Cardiac muscle cell (in vitro differentiated cells and primary cell): ENCODE data around the gene GTF2IRD1. TPM values are rescaled to one million over a fixed set of nuclear protein-coding genes. Genes with fewer than 3 reads are reported as not detected.
"Not testable (repeated sequence)": the region's sequence is repeated elsewhere in the genome, so short reads cannot be mapped to it uniquely, and the experiment has no call there.

Experiments used
- DNase-seq, 2 donors: peaks; one replicate each; pipeline versions ENCODE4 v3.0.0 to v3.0.0-alpha.2; 2010 to 2017; ENCODE audit warnings: low read depth in 1 of 2, low spot score in 1 of 2
- H3K27ac ChIP-seq: fragments of 200-600 bp; sonication (generic); 2 replicates; pipeline ENCODE4 v1.5.1; 2016
- H3K27me3 ChIP-seq: fragments of 200-600 bp; sonication (generic); 2 replicates; pipeline ENCODE4 v1.6.0; 2016; ENCODE audit warnings: control low read depth
- H3K36me3 ChIP-seq: fragments of 200-600 bp; sonication (generic); 2 replicates; pipeline ENCODE4 v1.5.1; 2016; ENCODE audit warnings: control low read depth
- H3K4me1 ChIP-seq: fragments of 200-600 bp; sonication (generic); 2 replicates; pipeline ENCODE4 v1.8.1; 2017; ENCODE audit warnings: low read depth, mild to moderate bottlenecking, mixed run types
- H3K4me3 ChIP-seq: fragments of 200-600 bp; sonication (generic); 2 replicates; pipeline ENCODE4 v1.5.1; 2016; ENCODE audit warnings: mild to moderate bottlenecking
- H3K9me3 ChIP-seq: fragments of 200-600 bp; sonication (generic); 2 replicates; pipeline ENCODE4 v1.5.1; 2017; ENCODE audit warnings: low read depth, mild to moderate bottlenecking, control low read depth
- CTCF ChIP-seq: IDR thresholded peaks from 2 replicates; pipeline ENCODE4 v1.5.1; 2012; ENCODE audit warnings: low read depth, mild to moderate bottlenecking, low read length
- polyA plus RNA-seq: library from polyadenylated mRNA; unstranded; fragments of >200 nt; fragmentation: Nextera tagmentation; extraction: Ambion mirVana; gene quantifications from 2 replicates; pipeline ENCODE4 v1.2.1, GENCODE V29; 2016
- total RNA-seq: library from RNA; depleted of rRNA; stranded (reverse); fragments of >200 nt; gene quantifications from 2 replicates; pipeline ENCODE4 v1.2.3, GENCODE V29; 2016

The GTF2IRD1 gene
- total and polyA plus RNA-seq, 2 experiments from 2014 or later = 29.6 to 51.4 TPM

- no peak overlapping the region for H3K4me3 ChIP-seq
- H3K36me3 ChIP-seq = no peaks in the 10 kb centered on the region
- peaks cover 6% of the 10 kb centered on the region for H3K4me1 ChIP-seq
- H3K27me3 ChIP-seq = no peaks in the 10 kb centered on the region
- peak overlapping the region; percentile 69 for H3K27ac ChIP-seq
- no peaks in the 10 kb centered on the region for H3K9me3 ChIP-seq
- no peak for TF ChIP-seq CTCF
- DNase-seq = no peak
Measured at GRCh38 chr7:74489997-74490945, 36.6 kb downstream of the GTF2IRD1 start.

GRCh38 chr7:74491490-74491889 lies 37.8 kb downstream of the GTF2IRD1 start:
- not testable (repeated sequence) for H3K27ac ChIP-seq, H3K4me1 ChIP-seq, H3K4me3 ChIP-seq, DNase-seq, H3K9me3 ChIP-seq, H3K27me3 ChIP-seq, H3K36me3 ChIP-seq

- Histone ChIP-seq H3K27me3 (no peaks in the 10 kb centered on the region), H3K36me3 (no peaks in the 10 kb centered on the region), H3K4me3 (no peak overlapping the region), H3K9me3 (no peaks in the 10 kb centered on the region), H3K27ac (no peak overlapping the region), H3K4me1 (peaks cover 7% of the 10 kb centered on the region)
- no peak for DNase-seq
- TF ChIP-seq CTCF = no peak
Measured at GRCh38 chr7:74493295-74493694, 39.6 kb downstream of the GTF2IRD1 start.

GRCh38 chr7:74494076-74494548 lies 40.4 kb downstream of the GTF2IRD1 start:
- Histone ChIP-seq H3K36me3 (no peaks in the 10 kb centered on the region), H3K9me3 (no peaks in the 10 kb centered on the region), H3K27ac (peak overlapping the region; percentile 57), H3K4me3 (no peak overlapping the region), H3K4me1 (peaks cover 7% of the 10 kb centered on the region), H3K27me3 (no peaks in the 10 kb centered on the region)
- DNase-seq = peak in 1 of 2 donors; percentile 9
- no peak for TF ChIP-seq CTCF

GRCh38 chr7:74495112-74496086 lies 41.7 kb downstream of the GTF2IRD1 start:
- H3K9me3 ChIP-seq = no peaks in the 10 kb centered on the region

More at GRCh38 chr7:74495112-74496086, 41.7 kb downstream of the GTF2IRD1 start:
- no peak for TF ChIP-seq CTCF
- DNase-seq = peak in 1 of 2 donors; percentile 14
- no peaks in the 10 kb centered on the region for H3K36me3 ChIP-seq
- H3K27me3 ChIP-seq = no peaks in the 10 kb centered on the region
- peaks cover 7% of the 10 kb centered on the region for H3K4me1 ChIP-seq
- peak overlapping the region; percentile 80 for H3K27ac ChIP-seq
- no peak overlapping the region for H3K4me3 ChIP-seq
